Left renal cortex interstitium (tissue), 4 donors: ENCODE measurements around the gene DLX3. TPM values are rescaled to one million over a fixed set of nuclear protein-coding genes. Genes with fewer than 3 reads are reported as not detected.

Experiments used
- polyA plus RNA-seq, 4 donors: library from polyadenylated mRNA; unstranded; fragments of 120-200 nt; gene quantifications; one replicate each; pipeline ENCODE4 v1.2.1, GENCODE V29; 2013; ENCODE audit not compliant: insufficient read length in 4 of 4

Gene DLX3
- polyA plus RNA-seq, 4 donors, result 0.71 to 2.0 (median 1.5) TPM

Other genes starting within 250 kb of the DLX3 start
- 10 to 100 TPM; 18.7 to 24.3 (median 19.7) TPM for gene FAM117A, start 231.1 kb downstream of the DLX3 start, polyA plus RNA-seq
- 10 to 100 TPM; 44.4 to 53.8 (median 49.8) TPM for gene KAT7, start 206.5 kb downstream of the DLX3 start, polyA plus RNA-seq
- gene TAC4, start 147.2 kb downstream of the DLX3 start, polyA plus RNA-seq, result 1 to 10 TPM in 1 of 4 donors, under 1 TPM in 1, not detected in 2; 0.96 to 1.1 TPM
- gene DLX4, start 26.0 kb downstream of the DLX3 start, polyA plus RNA-seq, result under 1 TPM; 0.49 to 0.66 (median 0.55) TPM
- gene ITGA3, start 60.9 kb upstream of the DLX3 start, polyA plus RNA-seq, result 100 to 1,000 TPM in 3 of 4 donors, 10 to 100 TPM in 1; 85.2 to 115 (median 108) TPM
- 100 to 1,000 TPM; 112 to 131 (median 117) TPM for gene PDK2, start 100.1 kb upstream of the DLX3 start, polyA plus RNA-seq
- 10 to 100 TPM in 3 of 4 donors, 1 to 10 TPM in 1; 9.4 to 21.7 (median 20.0) TPM for gene SAMD14, start 134.9 kb upstream of the DLX3 start, polyA plus RNA-seq
- gene PPP1R9B, start 155.5 kb upstream of the DLX3 start, polyA plus RNA-seq, result 10 to 100 TPM; 44.8 to 55.2 (median 47.6) TPM
- 1 to 10 TPM in 1 of 4 donors, under 1 TPM in 3; 0.82 to 1.2 (median 0.89) TPM for gene SGCA, start 170.8 kb upstream of the DLX3 start, polyA plus RNA-seq
- gene COL1A1, start 206.4 kb upstream of the DLX3 start, polyA plus RNA-seq, result 100 to 1,000 TPM; 447 to 744 (median 516) TPM